RWPE2 (cell line): ENCODE data around the gene TMEM87B.

Experiments used
- ATAC-seq: fragments of 200-7000 bp; cut with Tn5 transposase; 3 replicates; pipeline ENCODE4 v1.9.1; 2021; ENCODE audit warnings: low read depth
- DNase-seq: peaks from one replicate; pipeline ENCODE4 v3.0.0-alpha.2; 2020; ENCODE audit warnings: low spot score
- H3K27ac ChIP-seq: fragments of 450-650 bp; 2 replicates; pipeline ENCODE4 v1.5.1; 2017; ENCODE audit warnings: mild to moderate bottlenecking; ENCODE audit not compliant: poor library complexity, severe bottlenecking
- H3K27me3 ChIP-seq: fragments of 250-450 bp; sonication (Bioruptor Pico); 2 replicates; pipeline ENCODE4 v1.5.1; 2021; ENCODE audit warnings: mild to moderate bottlenecking, moderate library complexity; ENCODE audit not compliant: insufficient read depth, poor library complexity, severe bottlenecking
- H3K36me3 ChIP-seq: fragments of 250-450 bp; sonication (Bioruptor Pico); 2 replicates; pipeline ENCODE4 v1.5.1; 2020; ENCODE audit warnings: low read depth, mild to moderate bottlenecking, moderate library complexity
- H3K4me1 ChIP-seq: fragments of 250-450 bp; sonication (Bioruptor Pico); 2 replicates; pipeline ENCODE4 v1.5.1; 2021; ENCODE audit warnings: mild to moderate bottlenecking, moderate library complexity; ENCODE audit not compliant: insufficient read depth, poor library complexity, severe bottlenecking
- H3K4me3 ChIP-seq: fragments of 250-450 bp; sonication (Bioruptor Pico); 2 replicates; pipeline ENCODE4 v1.5.1; 2021; ENCODE audit warnings: mild to moderate bottlenecking, moderate library complexity; ENCODE audit not compliant: severe bottlenecking
- H3K9me3 ChIP-seq: fragments of 250-450 bp; sonication (Bioruptor Pico); 2 replicates; pipeline ENCODE4 v1.5.1; 2021; ENCODE audit warnings: mild to moderate bottlenecking, moderate library complexity; ENCODE audit not compliant: severe bottlenecking
- TF ChIP-seq, protein P1 (sequence below): fragments of 450-650 bp; IDR thresholded peaks from one replicate; pipeline ENCODE4 v1.5.1; 2017; ENCODE audit warnings: mild to moderate bottlenecking, moderate library complexity; ENCODE audit not compliant: poor library complexity, severe bottlenecking

The TMEM87B gene

DNA sequence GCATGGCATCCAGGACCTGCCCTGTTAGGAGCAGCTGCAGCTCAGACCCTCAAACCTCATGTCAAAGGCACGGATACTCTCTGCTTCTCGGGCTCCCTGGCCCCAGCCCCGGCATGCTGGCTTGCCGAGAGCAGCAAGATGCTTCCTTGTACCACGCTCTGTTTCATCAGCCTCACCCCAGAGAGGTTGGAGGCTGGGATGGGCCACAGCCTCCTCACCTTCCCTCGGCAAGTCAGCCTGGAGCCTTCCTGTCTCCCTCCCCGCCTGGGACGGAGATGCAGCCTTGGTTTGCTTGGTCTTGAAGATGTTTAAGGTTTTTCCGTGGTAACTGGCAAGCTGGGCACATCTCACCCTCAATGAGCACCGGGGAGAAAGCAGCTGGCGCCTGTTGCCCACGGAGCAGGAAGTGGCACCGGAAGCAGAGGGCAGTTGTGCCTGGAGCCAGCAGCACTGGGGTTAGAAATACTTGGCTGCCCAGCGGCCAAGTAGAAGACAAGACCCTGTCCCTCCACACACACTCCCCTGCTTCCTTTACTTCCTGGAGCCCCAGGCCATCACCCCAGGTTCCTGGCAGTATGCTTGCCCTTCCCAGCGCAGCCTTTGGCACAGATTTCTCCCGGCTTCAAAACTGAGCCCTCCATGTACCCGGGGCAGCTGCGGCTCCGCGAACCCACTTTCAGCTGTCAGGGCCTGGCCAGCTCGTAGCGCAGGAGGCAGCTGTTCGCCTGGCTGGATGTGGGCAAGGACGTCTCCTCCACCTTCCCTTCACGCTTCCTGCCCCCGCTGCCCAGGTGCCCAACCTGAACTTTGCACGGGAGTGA is 100.5 kb downstream of the TMEM87B start:
- no peak for DNase-seq
- no peaks in the 10 kb centered on the region for H3K36me3 ChIP-seq
- no peak overlapping the region for H3K4me3 ChIP-seq
- H3K27me3 ChIP-seq, result no peaks in the 10 kb centered on the region
- no peak for ATAC-seq
- H3K4me1 ChIP-seq, result no peaks in the 10 kb centered on the region
- no peaks in the 10 kb centered on the region for H3K9me3 ChIP-seq
- TF ChIP-seq, protein P1, sequence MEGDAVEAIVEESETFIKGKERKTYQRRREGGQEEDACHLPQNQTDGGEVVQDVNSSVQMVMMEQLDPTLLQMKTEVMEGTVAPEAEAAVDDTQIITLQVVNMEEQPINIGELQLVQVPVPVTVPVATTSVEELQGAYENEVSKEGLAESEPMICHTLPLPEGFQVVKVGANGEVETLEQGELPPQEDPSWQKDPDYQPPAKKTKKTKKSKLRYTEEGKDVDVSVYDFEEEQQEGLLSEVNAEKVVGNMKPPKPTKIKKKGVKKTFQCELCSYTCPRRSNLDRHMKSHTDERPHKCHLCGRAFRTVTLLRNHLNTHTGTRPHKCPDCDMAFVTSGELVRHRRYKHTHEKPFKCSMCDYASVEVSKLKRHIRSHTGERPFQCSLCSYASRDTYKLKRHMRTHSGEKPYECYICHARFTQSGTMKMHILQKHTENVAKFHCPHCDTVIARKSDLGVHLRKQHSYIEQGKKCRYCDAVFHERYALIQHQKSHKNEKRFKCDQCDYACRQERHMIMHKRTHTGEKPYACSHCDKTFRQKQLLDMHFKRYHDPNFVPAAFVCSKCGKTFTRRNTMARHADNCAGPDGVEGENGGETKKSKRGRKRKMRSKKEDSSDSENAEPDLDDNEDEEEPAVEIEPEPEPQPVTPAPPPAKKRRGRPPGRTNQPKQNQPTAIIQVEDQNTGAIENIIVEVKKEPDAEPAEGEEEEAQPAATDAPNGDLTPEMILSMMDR, result no peak
- no peak overlapping the region for H3K27ac ChIP-seq

DNA sequence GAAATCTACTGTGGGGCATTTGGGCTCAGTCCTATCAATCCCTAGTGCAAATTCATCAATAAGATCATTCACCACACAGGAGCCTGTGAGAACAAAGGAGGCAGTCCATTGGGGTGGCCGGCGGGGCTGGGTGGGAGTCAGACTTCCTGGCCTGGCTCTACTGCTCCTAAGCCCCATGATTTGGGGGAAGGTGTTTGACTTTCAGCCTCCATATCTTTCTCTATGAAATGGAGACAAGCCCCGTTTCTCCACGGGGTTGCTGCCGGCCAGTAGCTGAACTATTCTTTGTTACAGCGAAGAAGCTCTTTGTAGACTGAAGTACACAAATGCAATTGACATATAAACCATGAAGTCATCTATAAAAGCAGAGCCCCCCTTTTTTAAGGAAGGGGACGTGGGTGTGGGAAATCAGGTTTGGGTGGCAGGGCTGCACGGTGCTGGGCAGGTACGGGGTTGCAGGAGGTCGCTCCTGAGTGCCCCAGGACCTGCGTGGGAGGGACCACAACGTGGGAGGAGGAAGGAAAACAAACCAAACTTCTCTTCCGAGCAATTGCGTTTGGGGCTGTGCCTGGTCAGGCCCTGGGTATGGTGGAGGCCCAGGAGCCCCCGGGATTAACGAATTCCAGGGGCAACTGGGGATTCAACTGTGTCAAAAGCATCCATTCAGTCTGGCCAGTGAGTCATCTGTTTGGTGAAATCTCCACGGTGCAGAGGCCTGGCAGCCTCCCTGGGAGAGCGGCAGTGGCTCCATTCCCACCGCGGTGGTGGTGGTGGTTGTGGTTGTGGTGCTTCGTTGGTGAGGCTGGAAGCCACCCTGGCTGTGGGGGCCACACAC is 101.3 kb downstream of the TMEM87B start:
- Histone ChIP-seq H3K9me3 (no peaks in the 10 kb centered on the region), H3K27ac (no peak overlapping the region), H3K27me3 (no peaks in the 10 kb centered on the region), H3K36me3 (no peaks in the 10 kb centered on the region), H3K4me1 (no peaks in the 10 kb centered on the region), H3K4me3 (no peak overlapping the region)
- peak; percentile 48; the same call in 2 of the 3 replicates for ATAC-seq
- TF ChIP-seq, protein P1, result no peak
- no peak for DNase-seq

- no peak overlapping the region for H3K4me3 ChIP-seq
- no peaks in the 10 kb centered on the region for H3K27me3 ChIP-seq
- H3K27ac ChIP-seq, result no peak overlapping the region
- no peaks in the 10 kb centered on the region for H3K9me3 ChIP-seq
- H3K4me1 ChIP-seq, result no peaks in the 10 kb centered on the region
- TF ChIP-seq, protein P1, result no peak
- ATAC-seq (no peak), DNase-seq (no peak)
- no peaks in the 10 kb centered on the region for H3K36me3 ChIP-seq
These were observed 102.4 kb downstream of the TMEM87B start for GRCh38 chr2:112157472-112157871.

DNA sequence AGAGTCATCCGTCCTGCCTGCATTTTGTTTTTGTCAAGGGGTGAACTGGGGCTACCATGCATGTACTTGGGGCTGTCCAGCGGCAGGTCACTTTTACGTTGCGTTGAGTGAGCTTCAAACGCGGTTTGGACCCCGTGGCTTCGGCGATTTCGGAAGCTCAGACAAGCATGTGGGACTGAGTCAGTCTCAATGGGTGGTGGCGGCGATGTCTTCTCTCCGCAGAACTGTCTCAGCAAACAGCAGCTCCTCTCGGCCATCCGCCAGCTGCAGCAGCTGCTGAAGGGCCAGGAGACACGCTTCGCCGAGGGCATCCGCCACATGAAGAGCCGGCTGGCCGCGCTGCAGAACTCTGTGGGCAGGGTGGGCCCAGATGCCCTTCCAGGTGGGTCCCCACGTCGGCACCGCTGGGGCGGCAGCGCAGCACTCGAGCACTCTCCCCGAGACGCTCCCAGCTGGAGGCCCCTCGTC is 104.4 kb downstream of the TMEM87B start:
- ATAC-seq, result no peak
- Histone ChIP-seq H3K4me3 (no peak overlapping the region), H3K27ac (no peak overlapping the region), H3K27me3 (no peaks in the 10 kb centered on the region), H3K4me1 (no peaks in the 10 kb centered on the region), H3K36me3 (no peaks in the 10 kb centered on the region), H3K9me3 (no peaks in the 10 kb centered on the region)
- no peak for DNase-seq
- TF ChIP-seq, protein P1, result no peak
